Measurements from ENCODE around the gene MYCN. TPM values are rescaled to one million over a fixed set of nuclear protein-coding genes. Genes with fewer than 3 reads are reported as not detected.
A peak's percentile ranks its signal among the peaks of the same experiment; 100 is the strongest.

MYCN gene
- total and polyA plus RNA-seq, 2 of the 8 experiments (the other 6 are each of a cell fraction or from before 2014, with no cell fraction given): 87.8 to 137 TPM

DNA sequence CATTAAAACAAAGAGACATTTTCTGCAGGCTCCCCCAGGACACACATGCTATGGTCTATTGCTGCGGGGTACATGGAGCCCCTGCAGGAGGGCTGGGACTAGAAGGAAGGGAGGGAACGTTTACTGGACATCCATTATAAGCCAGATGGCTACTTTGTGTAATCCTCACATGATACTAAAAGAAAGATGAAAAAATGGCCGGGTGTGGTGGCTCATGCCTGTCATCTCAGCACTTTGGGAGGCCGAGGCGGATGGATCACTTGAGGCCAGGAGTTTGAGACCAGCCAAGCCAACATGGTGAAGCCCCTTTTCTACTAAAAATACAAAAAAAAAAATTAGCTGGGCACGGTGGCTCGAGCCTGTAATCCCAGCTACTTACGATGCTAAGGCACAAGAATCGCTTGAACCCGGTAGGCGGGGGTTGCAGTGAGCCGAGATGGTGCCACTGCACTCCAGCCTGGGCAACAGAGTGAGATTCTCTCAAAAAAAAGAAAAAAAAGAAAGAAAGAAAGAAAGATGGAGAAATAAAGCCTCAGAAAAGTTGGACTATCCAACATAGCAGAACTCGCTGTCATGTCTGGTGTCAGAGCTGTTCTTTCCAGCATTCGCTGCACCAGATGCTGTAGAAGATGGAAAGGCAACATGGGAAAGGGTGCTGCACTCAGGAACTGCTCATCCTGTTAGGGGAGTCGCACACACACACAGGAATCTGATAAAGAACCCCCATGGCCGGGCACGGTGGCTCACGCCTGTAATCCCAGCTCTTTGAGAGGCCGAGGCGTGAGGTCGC, 7.8 kb upstream of the MYCN start:
- H3K4me2 ChIP-seq (ENCODE audit: insufficient read depth in 1 of 2, low read depth in 2 of 2, low read length in 2 of 2): no peak overlapping the region
- H3K23ac ChIP-seq (ENCODE audit: insufficient read length): no peak overlapping the region
- H3K79me2 ChIP-seq (ENCODE audit: control insufficient read depth in 1 of 2, insufficient read depth in 2 of 2, low read length in 2 of 2): no peaks in the 10 kb centered on the region
- no peak overlapping the region for H4K5ac ChIP-seq (ENCODE audit: insufficient read length, low read depth, low read length)
- H2BK120ac ChIP-seq (replicated peaks; ENCODE audit: low read depth, low read length): no peak overlapping the region
- ChIA-PET POLR2A (ENCODE audit: partially characterized antibody) (no interaction called here), CTCF (ENCODE audit: partially characterized antibody) (interaction anchor here (0.6 to 3.2 kb wide), 3 partner anchors 73 to 238 kb away, joined by 3 to 10 read pairs (median 4); no protein-coding TSS in a partner anchor)
- no peaks in the 10 kb centered on the region; the same call in 1 of the 2 replicates for H3K23me2 ChIP-seq (ENCODE audit: low read depth, low read length)
- FAIRE-seq: no peak
- no peaks in the 10 kb centered on the region for H3K79me1 ChIP-seq (ENCODE audit: low read depth, low read length)
- no peak overlapping the region for H4K8ac ChIP-seq (ENCODE audit: extremely low read depth, insufficient read depth, low read length)
- WGBS, 2 experiments (ENCODE audit: extremely low coverage in 1 of 2, insufficient coverage in 1 of 2, insufficient read length in 1 of 2, insufficient replicate concordance in 2 of 2, low coverage in 1 of 2, low lambda C conversion rate in 2 of 2, missing lambda C conversion rate in 1 of 2): 89% methylated on average over 21 of the region's 21 CpGs; no CpG with 5 or more reads in 1 of the 2 experiments
- no peak overlapping the region for H2AFZ ChIP-seq (ENCODE audit: low read length)
- H2BK5ac ChIP-seq (ENCODE audit: low read depth, low read length): no peak overlapping the region
- TF ChIP-seq ASH2L (IDR thresholded peaks at IDR 0.05; ENCODE audit: low read length) (no peak), CHD2 (IDR thresholded peaks at IDR 0.05; ENCODE audit: low read length) (no peak), YY1 (IDR thresholded peaks at IDR 0.05; ENCODE audit: low read depth, low read length) (no peak), TCF12 (IDR thresholded peaks at IDR 0.05; ENCODE audit: low read depth, low read length) (no peak), EZH2 (IDR thresholded peaks at IDR 0.05; ENCODE audit: low read depth, low read length, severe bottlenecking) (no peak)
- TF ChIP-seq, protein P1, sequence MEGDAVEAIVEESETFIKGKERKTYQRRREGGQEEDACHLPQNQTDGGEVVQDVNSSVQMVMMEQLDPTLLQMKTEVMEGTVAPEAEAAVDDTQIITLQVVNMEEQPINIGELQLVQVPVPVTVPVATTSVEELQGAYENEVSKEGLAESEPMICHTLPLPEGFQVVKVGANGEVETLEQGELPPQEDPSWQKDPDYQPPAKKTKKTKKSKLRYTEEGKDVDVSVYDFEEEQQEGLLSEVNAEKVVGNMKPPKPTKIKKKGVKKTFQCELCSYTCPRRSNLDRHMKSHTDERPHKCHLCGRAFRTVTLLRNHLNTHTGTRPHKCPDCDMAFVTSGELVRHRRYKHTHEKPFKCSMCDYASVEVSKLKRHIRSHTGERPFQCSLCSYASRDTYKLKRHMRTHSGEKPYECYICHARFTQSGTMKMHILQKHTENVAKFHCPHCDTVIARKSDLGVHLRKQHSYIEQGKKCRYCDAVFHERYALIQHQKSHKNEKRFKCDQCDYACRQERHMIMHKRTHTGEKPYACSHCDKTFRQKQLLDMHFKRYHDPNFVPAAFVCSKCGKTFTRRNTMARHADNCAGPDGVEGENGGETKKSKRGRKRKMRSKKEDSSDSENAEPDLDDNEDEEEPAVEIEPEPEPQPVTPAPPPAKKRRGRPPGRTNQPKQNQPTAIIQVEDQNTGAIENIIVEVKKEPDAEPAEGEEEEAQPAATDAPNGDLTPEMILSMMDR (IDR thresholded peaks at IDR 0.05; ENCODE audit: control extremely low read depth in 1 of 3, insufficient read depth in 1 of 3, low read depth in 1 of 3, low read length in 3 of 3): no peak
- no peaks in the 10 kb centered on the region for H3K36me3 ChIP-seq (ENCODE audit: control insufficient read depth in 2 of 4, insufficient read depth in 4 of 4, low read length in 3 of 4)
- H2BK15ac ChIP-seq (ENCODE audit: low read length): 0 out of 2 replicates have a peak overlapping the region, but pooled peaks have one; percentile 92
- H3K4ac ChIP-seq (replicated peaks; ENCODE audit: insufficient read length, low read depth, low read length): no peak overlapping the region
- H2BK20ac ChIP-seq (ENCODE audit: low read length): no peak overlapping the region
- H3K18ac ChIP-seq (ENCODE audit: extremely low read depth, low read length): no peak overlapping the region
- H3K56ac ChIP-seq (replicated peaks; ENCODE audit: insufficient read length, low read depth, low read length): no peak overlapping the region
- H3K27me3 ChIP-seq (replicated peaks in 1 of 4; ENCODE audit: control insufficient read depth in 3 of 4, extremely low read depth in 1 of 4, insufficient read depth in 3 of 4, low read length in 3 of 4): no peaks in the 10 kb centered on the region
- H4K91ac ChIP-seq (replicated peaks; ENCODE audit: insufficient read length, low read length): peak overlapping the region; percentile 82
- H3K4me3 ChIP-seq (ENCODE audit: extremely low read depth in 1 of 4, insufficient read depth in 2 of 4, low read depth in 3 of 4, low read length in 4 of 4): no peak overlapping the region
- H3K27ac ChIP-seq (ENCODE audit: low read depth, low read length): no peak overlapping the region
- H3K9ac ChIP-seq (replicated peaks in 1 of 4; ENCODE audit: extremely low read depth in 1 of 4, low read depth in 3 of 4, low read length in 3 of 4): no peak overlapping the region
- no peak overlapping the region for H3K14ac ChIP-seq (ENCODE audit: insufficient read length)
- no peak for DNase-seq (ENCODE audit: low read depth in 1 of 2, low spot score in 2 of 2)
- peaks cover 0 to 6% (median 2%) of the 10 kb centered on the region in 4 experiments; a peak in 3 of 7 replicates for H3K4me1 ChIP-seq (replicated peaks in 1 of 4; ENCODE audit: control insufficient read depth in 3 of 4, insufficient read depth in 4 of 4, low read length in 3 of 4)
- peaks cover 2 to 3% of the 10 kb centered on the region in 2 experiments; a peak in 1 of 4 replicates for H3K9me3 ChIP-seq (ENCODE audit: insufficient read depth in 2 of 2, low read depth in 1 of 2, low read length in 1 of 2)
- no peak overlapping the region for H2BK12ac ChIP-seq (ENCODE audit: low read depth, low read length)
- H4K20me1 ChIP-seq (replicated peaks in 1 of 2; ENCODE audit: control insufficient read depth in 1 of 2, insufficient read depth in 2 of 2, low read length in 2 of 2): no peaks in the 10 kb centered on the region
- no peak overlapping the region for H2AK5ac ChIP-seq (ENCODE audit: low read depth, low read length)
